Endothelial cell of umbilical vein (primary cell): ENCODE data around the gene TNS1. TPM values are rescaled to one million over a fixed set of nuclear protein-coding genes. Genes with fewer than 3 reads are reported as not detected.

Experiments
- BruUV-seq: library from RNA; stranded (reverse); fragments of 400-500 nt; replicated peaks from 2 replicates; lab custom pipeline; 2021; lab: Mats Ljungman, UMichigan
- CTCF ChIA-PET: fragments of 300-600, 350-600 bp; sonication (Branson Sonifier 250); formaldehyde crosslinking; loops from one replicate; lab custom pipeline; 2021; ENCODE audit warnings: antibody characterized with exemption, inconsistent platforms; lab: Charles Lee
- POLR2A ChIA-PET: fragments of 300-600, 350-600 bp; sonication (Branson Sonifier 250); formaldehyde crosslinking; loops from one replicate; lab custom pipeline; 2021; ENCODE audit warnings: antibody characterized with exemption, inconsistent platforms; lab: Charles Lee
- DNase-seq: peaks from one replicate; pipeline ENCODE4 v3.0.0-alpha.2; 2011; ENCODE audit warnings: low read depth, low spot score
- FAIRE-seq: peaks from 2 replicates; lab custom pipeline; 2011; peaks lifted over from hg19 to GRCh38; lab: Jason Lieb, UNC
- H2AFZ ChIP-seq: 2 replicates; pipeline ENCODE4 v1.6.0; 2012; ENCODE audit warnings: low read depth, low read length, control low read depth, inconsistent platforms
- H3K27ac ChIP-seq: 2 replicates; pipeline ENCODE4 v1.5.1; 2011; ENCODE audit warnings: low read depth, mild to moderate bottlenecking, control low read depth, low read length, moderate library complexity; ENCODE audit not compliant: insufficient read depth
- H3K27me3 ChIP-seq, 2 experiments: 2 replicates each; pipeline versions ENCODE4 v1.6.0 to v1.6.1; 2011; ENCODE audit warnings: low read length in 2 of 2, mixed read lengths in 1 of 2; ENCODE audit not compliant: control insufficient read depth in 2 of 2, insufficient read depth in 2 of 2
- H3K36me3 ChIP-seq, 2 experiments: 2 replicates in 1 of 2; 3 replicates in 1 of 2; pipeline ENCODE4 v1.5.1; 2011; ENCODE audit warnings: low read length in 2 of 2, mild to moderate bottlenecking in 1 of 2, moderate library complexity in 1 of 2; ENCODE audit not compliant: control insufficient read depth in 2 of 2, insufficient read depth in 2 of 2; ENCODE audit errors: extremely low read depth in 1 of 2
- H3K4me1 ChIP-seq: 3 replicates; pipeline ENCODE4 v1.5.1; 2011; ENCODE audit warnings: mild to moderate bottlenecking, low read length; ENCODE audit not compliant: control insufficient read depth, insufficient read depth; ENCODE audit errors: extremely low read depth
- H3K4me2 ChIP-seq: 2 replicates; pipeline ENCODE4 v1.6.1; 2011; ENCODE audit warnings: low read length, control low read depth, mixed read lengths; ENCODE audit not compliant: insufficient read depth
- H3K4me3 ChIP-seq, 3 experiments: fragments of 200-600 bp in 1 of 3; sonication (generic), shearing (Covaris generic) in 1 of 3; replicated peaks in 1 of 3; 2 replicates each; pipeline ENCODE4 v1.5.1; 2011 to 2016; ENCODE audit warnings: control low read depth in 3 of 3, low read length in 3 of 3, mild to moderate bottlenecking in 2 of 3, inconsistent platforms in 1 of 3, low read depth in 1 of 3, moderate library complexity in 1 of 3; ENCODE audit not compliant: insufficient read depth in 1 of 3
- H3K79me2 ChIP-seq: 2 replicates; pipeline ENCODE4 v1.6.0; 2012; ENCODE audit warnings: low read length, inconsistent platforms; ENCODE audit not compliant: control insufficient read depth, insufficient read depth
- H3K9ac ChIP-seq: replicated peaks from 2 replicates; pipeline ENCODE3; 2011; ENCODE audit warnings: low read length, control low read depth; ENCODE audit not compliant: insufficient read depth; ENCODE audit errors: extremely low read depth
- H3K9me1 ChIP-seq: replicated peaks from 3 replicates; pipeline ENCODE4 v1.6.0; 2011; ENCODE audit warnings: mild to moderate bottlenecking, low read length; ENCODE audit not compliant: control insufficient read depth, insufficient read depth; ENCODE audit errors: extremely low read depth
- H3K9me3 ChIP-seq: replicated peaks from 2 replicates; pipeline ENCODE4 v1.5.1; 2012; ENCODE audit warnings: low read length, inconsistent platforms; ENCODE audit not compliant: control insufficient read depth, insufficient read depth
- H4K20me1 ChIP-seq: replicated peaks from 2 replicates; pipeline ENCODE3; 2011; ENCODE audit warnings: mild to moderate bottlenecking, low read length; ENCODE audit not compliant: control insufficient read depth, insufficient read depth; ENCODE audit errors: extremely low read depth
- CTCF ChIP-seq, 2 donors: IDR thresholded peaks; 1 replicate in 1 of 2; 2 replicates in 1 of 2; pipeline ENCODE4 v1.5.1; 2011; ENCODE audit warnings: low read length in 2 of 2, mild to moderate bottlenecking in 2 of 2, moderate library complexity in 2 of 2, control low read depth in 1 of 2, inconsistent platforms in 1 of 2, low read depth in 1 of 2; ENCODE audit not compliant: insufficient read depth in 1 of 2; ENCODE audit errors: extremely low read depth in 1 of 2
- EZH2 ChIP-seq: IDR thresholded peaks from 2 replicates; pipeline ENCODE4 v1.6.1; 2012; ENCODE audit warnings: borderline replicate concordance, low read depth, mild to moderate bottlenecking, moderate library complexity, low read length, inconsistent platforms; ENCODE audit not compliant: severe bottlenecking
- FOS ChIP-seq: IDR thresholded peaks from 2 replicates; pipeline ENCODE4 v1.6.1; 2011; ENCODE audit warnings: mild to moderate bottlenecking, low read length, moderate library complexity, borderline replicate concordance; ENCODE audit not compliant: insufficient read depth
- GATA2 ChIP-seq: IDR thresholded peaks from 2 replicates; pipeline ENCODE4 v1.7.0; 2011; ENCODE audit warnings: low read depth, mild to moderate bottlenecking, moderate library complexity, mixed read lengths, low read length; ENCODE audit not compliant: insufficient read length, insufficient read depth
- JUN ChIP-seq: IDR thresholded peaks from 2 replicates; pipeline ENCODE4 v1.6.1; 2011; ENCODE audit warnings: borderline replicate concordance, low read depth; ENCODE audit not compliant: insufficient read length, insufficient read depth
- MAX ChIP-seq: IDR thresholded peaks from 2 replicates; pipeline ENCODE4 v1.6.1; 2011; ENCODE audit not compliant: insufficient read depth, insufficient read length
- MYC ChIP-seq: IDR thresholded peaks from one replicate; pipeline ENCODE4 v1.6.1; 2011; ENCODE audit warnings: mild to moderate bottlenecking, low read depth, low read length
- POLR2A ChIP-seq: IDR thresholded peaks from 2 replicates; pipeline ENCODE4 v1.6.1; 2012; ENCODE audit warnings: low read depth, mild to moderate bottlenecking, control low read depth, low read length
- POLR2AphosphoS5 ChIP-seq: IDR thresholded peaks from 2 replicates; pipeline ENCODE4 v1.6.1; 2012; ENCODE audit warnings: low read depth, mild to moderate bottlenecking, control low read depth, low read length, moderate library complexity; ENCODE audit not compliant: insufficient read depth
- dilution Hi-C: fragments of 300-500 bp; cut with MboI; formaldehyde crosslinking; loops from one replicate; pipeline ENCODE4 v1.15.0; 2019; ENCODE audit warnings: low sequenced_read_pairs; ENCODE audit not compliant: extremely low pct_ligation_motif_present
- intact Hi-C: fragments of 100-400 bp; cut with micrococcal nuclease; formaldehyde crosslinking; loops from one replicate; pipeline ENCODE4 v1.10.0; 2022
- polyA plus RNA-seq, 4 experiments: library from polyadenylated mRNA; depleted of rRNA in 3 of 4; stranded (reverse) in 3 of 4; unstranded in 1 of 4; fragments of >200 nt; gene quantifications; 2 replicates each; pipeline versions ENCODE4 v1.2.1 to v1.2.3, GENCODE V29; 2011 to 2012; ENCODE audit warnings: missing spikeins in 1 of 4
- total RNA-seq: library from RNA; stranded (reverse); gene quantifications from 2 replicates; pipeline ENCODE4 v1.2.3, GENCODE V29; 2021

The TNS1 gene
- total and polyA plus RNA-seq, 2 donors (not counting 3 experiments of a cell fraction or from before 2014, with no cell fraction given): 11.0 to 52.1 TPM

- H3K4me3 ChIP-seq: no peak overlapping the region
- H3K9me3 ChIP-seq: no peaks in the 10 kb centered on the region
- no peaks in the 10 kb centered on the region for H4K20me1 ChIP-seq
- H3K4me1 ChIP-seq: peaks cover 17% of the 10 kb centered on the region
- H3K27ac ChIP-seq: no peak overlapping the region
- H3K79me2 ChIP-seq: no peaks in the 10 kb centered on the region
- no peaks in the 10 kb centered on the region for H3K27me3 ChIP-seq
- no peak for FAIRE-seq
- DNase-seq: no peak
- ChIA-PET POLR2A (no interaction called here), CTCF (interaction anchor here (0.6 to 7.4 kb wide), 19 partner anchors 9 to 205 kb away, joined by 3 to 204 read pairs (median 4); no protein-coding TSS in a partner anchor)
- H3K4me2 ChIP-seq: no peak overlapping the region
- BruUV-seq: no TSS peak
- no peak overlapping the region for H2AFZ ChIP-seq
- TF ChIP-seq MAX (no peak), POLR2A (no peak), EZH2 (no peak), CTCF (IDR thresholded peaks at IDR 0.05; ENCODE audit: extremely low read depth in 1 of 2, insufficient read depth in 1 of 2, low read depth in 1 of 2, low read length in 2 of 2) (no peak), MYC (no peak), GATA2 (no peak), FOS (no peak), POLR2AphosphoS5 (no peak), JUN (no peak)
- no peaks in the 10 kb centered on the region for H3K9me1 ChIP-seq
- intact Hi-C loops (no loop called here), dilution Hi-C loops (no loop called here)
- H3K36me3 ChIP-seq: no peaks in the 10 kb centered on the region
- H3K9ac ChIP-seq: no peak overlapping the region
Observed at GRCh38 chr2:217987391-217987790, 15.4 kb downstream of the TNS1 start.
